Kidney capillary endothelial cell (primary cell): ENCODE results near the gene BAG2.

Source experiments
- DNase-seq: peaks from one replicate; pipeline ENCODE4 v3.0.0-alpha.2; 2018; ENCODE audit warnings: low spot score

Gene BAG2

DNA sequence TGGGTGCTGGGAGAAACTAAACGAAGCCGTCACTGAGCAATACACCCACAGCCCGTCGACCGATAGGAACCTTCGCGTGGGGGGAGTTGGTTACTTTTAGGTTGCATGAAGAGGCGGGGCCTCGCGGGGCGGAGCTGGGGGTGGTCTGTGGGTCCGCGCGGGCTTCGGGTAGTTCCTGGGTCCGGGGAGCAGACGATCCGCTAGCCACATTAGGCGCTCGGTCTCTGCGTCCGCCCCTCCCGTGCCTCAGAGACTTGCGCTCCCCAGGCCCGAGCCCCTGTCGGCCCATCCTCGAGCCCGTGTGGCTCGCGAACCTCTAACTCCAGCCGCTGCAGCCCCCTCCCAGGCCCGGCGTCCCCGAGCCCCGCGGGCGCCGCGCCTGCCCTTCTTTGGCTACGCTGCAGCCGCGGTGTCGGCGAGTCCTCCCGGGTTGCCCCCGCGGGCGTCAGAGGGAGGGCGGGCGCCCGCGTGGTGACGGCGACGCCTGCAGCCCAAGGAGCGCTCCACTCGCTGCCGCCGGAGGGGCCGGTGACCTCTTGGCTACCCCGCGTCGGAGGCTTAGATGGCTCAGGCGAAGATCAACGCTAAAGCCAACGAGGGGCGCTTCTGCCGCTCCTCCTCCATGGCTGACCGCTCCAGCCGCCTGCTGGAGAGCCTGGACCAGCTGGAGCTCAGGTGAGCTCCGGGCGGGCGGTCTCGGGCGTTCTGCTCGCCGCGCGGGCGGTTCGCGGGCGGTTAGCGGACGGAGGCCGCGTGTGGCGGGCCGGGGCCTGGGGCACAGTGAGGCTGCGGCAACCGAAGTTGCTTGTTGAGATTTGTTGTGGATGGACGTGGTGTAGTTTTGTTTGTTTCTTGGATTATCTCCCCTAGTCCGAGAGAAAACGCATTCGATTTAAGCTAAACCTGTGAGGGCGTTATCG lies at the start of gene BAG2:
TSS of gene BAG2 (plus strand) at position 191 of the 920 bp plus-strand sequence. CDS start at position 563, 372 bp downstream.
- peak; percentile 63 for DNase-seq

DNA sequence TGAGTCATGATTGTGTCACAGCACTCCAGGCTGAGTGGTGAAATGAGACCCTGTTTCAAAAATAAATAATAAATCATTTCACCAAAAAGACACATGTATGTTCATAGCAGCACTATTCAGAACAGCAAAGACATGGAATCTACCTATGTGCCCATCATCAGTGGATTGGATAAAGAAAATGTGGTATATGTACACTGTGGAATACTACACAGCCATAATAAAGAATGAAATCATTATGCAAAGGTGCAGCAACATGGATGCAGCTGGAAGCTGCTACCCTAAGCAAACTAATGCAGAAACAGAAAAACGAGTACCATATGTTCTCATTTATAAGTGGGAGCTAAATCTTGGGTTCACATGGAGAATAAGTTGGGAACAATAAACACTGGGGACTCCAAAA lies 49.0 kb upstream of the BAG2 start:
- DNase-seq, result no peak

DNA sequence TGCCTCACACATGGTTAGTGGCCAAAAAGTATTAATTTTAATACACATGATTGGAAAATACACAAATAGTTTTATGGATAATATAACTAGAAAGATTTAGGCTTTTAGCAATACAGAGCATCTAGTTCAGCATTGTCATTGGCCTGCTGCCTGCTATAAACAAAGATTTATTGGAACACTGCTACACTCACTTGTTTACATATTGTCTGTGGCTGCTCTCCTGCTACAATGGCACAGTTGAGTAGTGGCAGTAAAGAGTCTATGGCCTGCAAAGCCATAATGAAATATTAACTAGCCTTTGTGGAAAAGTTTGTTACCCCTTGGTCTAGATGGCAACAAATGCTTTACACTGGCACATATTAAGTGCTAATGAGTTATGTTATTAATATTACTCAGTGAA lies 44.4 kb upstream of the BAG2 start:
- no peak for DNase-seq

DNA sequence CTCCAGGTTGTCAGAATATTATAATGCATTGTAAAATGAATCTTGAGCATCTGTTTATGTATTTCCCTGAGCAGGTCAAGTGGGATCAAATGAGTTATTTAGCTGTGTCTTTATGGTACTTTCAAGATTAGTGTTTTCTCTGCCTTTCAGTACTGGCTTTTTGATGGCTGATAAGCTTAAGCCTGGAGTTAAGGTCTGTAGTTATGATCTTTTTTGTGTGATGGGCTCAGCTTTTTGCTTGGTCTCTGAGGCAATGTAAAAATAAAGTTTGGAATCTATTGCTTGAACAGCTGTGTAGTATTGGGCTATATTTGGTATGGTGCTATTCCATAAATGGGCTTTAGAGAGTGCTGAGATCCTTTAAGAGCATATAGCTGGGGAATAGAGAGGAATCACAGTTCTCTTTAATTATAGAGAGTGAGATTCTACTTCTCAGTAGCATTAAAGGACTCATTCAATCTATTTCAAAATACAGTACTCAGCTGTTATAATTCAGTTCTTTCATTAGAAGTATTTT lies 41.4 kb upstream of the BAG2 start:
- no peak for DNase-seq

DNA sequence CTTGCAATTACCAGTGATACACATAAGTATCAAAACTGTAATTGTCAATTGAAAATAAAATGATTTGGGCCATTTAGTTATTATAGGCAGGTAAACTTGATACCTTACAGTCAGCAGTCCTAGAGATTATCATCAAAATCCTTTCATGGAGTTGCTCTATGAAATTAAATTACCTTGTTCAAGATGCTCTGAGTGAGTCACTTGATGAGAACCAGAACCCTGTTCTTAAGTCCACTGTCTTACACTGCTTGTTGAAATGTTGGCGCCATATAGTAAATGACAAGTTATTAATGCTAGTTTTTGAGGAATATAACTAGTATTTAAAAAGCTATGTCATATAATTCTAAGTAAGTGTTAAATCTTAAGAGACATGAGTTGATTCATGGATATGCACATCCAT lies 37.2 kb upstream of the BAG2 start:
- DNase-seq, result no peak

DNA sequence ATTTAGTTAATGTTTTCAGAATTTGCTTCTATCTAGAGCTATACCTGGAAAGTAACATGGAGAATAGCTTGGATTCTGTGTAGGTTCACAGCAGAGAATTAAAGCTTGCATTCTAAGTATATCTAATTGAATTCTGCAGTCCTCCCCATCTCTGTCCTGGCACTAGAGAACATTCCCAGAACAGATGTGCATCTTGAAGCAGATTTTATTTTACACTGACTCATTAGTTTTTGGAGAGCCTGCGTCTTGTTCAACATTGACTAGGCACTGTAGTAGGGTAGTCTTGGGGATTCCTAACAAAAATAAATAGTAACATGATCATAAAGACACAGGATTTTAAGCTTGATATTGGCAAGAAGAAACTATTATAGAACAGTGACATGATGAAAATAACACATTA lies 36.2 kb upstream of the BAG2 start:
- no peak for DNase-seq

DNA sequence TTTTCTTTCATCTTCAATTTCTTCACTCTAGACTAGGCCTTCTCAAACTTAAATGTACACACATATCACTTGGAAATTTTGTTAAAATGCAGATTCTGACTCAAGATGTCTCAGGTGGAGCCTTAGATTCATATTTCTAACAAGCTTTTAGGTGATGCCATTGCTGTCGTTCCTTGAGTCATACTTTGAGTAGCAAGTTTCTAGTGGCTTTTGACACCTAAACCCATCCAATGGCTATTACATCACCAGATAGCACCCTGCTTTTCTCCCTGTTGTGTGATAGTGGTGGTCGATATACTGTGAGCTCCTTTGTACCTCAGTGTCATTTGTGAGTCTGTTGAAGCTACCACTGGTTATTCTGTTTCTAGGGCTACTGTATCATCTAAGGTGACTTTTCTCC lies 34.8 kb upstream of the BAG2 start:
- no peak for DNase-seq

DNA sequence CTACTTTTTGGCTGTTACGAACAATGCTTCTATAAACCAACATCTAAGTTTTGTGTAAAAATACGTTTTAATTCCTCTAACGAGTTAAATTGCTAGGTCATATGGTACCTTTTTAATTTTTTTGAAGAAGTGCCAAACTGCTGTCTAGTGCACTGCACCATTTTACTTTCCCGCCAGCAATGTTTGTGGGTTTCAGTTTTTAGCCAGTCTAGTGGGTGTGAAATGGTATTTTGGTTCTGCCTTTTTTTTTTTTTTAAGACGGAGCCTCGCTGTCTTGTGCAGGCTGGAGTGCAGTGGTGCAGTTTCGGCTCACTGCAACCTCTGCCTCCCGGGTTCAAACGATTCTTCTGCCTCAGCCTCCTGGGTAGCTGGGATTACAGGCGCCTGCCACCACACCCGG lies 34.1 kb upstream of the BAG2 start:
- no peak for DNase-seq

DNA sequence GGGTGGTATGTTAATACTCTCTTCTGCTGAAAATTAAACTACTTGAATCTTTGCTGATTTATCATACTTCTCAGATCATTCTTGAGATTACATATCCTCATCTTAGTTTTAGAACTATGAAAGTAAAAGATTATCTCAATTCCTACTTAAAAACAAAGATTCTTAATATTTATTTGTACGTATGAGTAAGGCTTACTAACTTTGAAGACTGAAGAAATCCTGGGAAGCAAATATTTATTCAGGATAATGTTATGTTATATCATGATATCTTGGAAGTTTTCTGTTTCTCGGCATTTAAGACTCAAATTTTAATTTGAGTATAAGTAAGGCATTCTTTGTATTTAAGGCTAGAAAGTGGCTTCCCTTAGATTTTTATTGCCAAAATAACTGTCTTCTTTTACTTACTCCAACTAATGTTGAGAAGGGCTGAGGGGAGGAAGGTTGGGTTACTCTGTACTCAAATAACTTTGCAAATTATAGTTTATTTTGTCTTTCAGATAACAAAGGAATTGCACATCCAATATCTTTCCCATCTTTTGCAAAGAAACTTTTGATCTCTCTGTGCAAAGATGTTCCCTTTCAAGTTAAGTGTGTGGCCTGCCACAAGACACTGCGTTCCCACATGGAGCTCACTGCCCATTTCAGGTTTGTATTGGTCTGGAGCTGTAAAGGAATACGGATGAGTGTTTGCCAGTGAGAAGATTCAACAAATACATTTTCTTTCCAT lies 30.5 kb upstream of the BAG2 start:
- DNase-seq, result no peak

DNA sequence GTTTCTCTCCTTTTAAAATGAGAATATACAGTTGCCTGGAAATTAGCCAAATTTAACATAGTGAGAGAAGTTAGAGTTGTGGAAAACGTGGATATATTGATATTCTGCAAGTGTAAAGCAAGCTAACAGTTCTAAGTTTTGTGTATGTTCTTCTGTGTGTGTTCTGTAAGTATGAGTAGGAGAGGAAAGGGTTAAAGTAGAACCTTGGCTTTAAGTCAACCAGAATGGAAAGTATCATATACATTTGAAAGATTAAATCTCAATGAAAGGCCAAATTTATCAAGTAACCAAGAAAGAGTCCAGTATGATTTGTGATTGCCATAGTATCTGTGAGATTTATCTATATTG lies 30.0 kb upstream of the BAG2 start:
- DNase-seq, result no peak

DNA sequence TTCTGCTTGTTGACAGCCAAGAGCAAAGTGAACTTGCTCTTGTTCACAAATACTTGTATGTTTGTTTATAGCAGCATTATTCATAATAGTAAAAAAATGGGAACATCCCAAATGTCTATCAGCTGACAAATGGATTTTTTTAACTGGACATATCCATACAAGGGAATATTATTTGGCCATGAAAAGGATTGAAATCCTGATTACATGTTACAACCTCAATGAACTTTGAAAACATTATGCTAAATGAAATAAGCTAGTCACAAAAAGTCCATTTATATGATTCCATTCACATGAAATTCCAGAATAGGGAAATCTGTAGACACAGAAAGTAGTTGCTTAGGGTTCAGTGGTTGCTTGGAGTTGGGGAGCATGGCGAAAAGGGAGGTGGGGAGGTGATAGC lies 28.4 kb upstream of the BAG2 start:
- no peak for DNase-seq

DNA sequence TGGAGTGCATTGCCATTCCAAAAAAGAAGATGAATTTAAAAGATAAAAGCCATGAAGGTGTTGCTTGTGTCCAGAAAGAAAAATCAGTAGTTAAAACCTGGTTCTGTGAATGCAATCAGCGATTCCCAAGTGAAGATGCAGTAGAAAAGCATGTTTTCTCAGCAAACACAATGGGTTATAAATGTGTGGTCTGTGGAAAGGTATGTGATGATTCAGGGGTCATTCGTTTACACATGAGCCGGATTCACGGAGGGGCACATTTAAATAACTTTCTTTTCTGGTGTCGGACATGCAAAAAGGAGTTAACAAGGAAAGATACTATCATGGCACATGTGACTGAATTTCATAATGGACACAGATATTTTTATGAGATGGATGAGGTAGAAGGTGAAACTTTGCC lies 24.7 kb upstream of the BAG2 start:
- no peak for DNase-seq

DNA sequence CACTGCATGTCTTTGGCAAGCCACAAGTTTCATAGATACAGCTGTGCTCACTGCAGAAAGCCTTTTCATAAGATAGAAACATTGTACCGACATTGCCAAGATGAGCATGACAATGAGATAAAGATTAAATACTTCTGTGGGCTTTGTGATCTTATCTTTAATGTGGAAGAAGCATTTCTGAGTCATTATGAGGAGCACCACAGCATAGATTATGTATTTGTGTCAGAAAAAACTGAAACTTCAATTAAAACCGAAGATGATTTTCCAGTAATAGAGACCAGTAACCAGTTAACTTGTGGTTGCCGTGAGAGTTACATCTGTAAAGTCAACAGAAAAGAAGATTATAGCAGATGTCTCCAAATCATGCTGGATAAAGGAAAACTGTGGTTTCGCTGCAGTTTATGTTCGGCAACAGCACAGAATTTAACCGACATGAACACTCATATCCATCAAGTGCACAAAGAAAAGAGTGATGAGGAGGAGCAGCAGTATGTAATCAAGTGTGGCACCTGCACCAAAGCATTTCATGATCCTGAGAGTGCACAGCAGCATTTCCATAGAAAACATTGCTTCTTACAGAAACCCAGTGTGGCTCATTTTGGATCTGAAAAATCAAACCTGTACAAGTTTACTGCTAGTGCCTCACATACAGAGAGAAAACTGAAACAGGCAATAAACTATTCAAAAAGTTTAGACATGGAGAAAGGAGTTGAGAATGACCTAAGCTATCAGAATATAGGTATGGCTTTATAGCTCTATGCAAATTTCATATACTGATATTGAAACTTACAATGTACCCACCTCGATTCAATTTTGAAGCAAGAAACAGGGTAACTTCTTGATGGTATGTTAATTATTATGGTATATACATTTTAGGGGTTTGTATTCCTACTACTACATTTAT lies 23.9 kb upstream of the BAG2 start:
- no peak for DNase-seq

DNA sequence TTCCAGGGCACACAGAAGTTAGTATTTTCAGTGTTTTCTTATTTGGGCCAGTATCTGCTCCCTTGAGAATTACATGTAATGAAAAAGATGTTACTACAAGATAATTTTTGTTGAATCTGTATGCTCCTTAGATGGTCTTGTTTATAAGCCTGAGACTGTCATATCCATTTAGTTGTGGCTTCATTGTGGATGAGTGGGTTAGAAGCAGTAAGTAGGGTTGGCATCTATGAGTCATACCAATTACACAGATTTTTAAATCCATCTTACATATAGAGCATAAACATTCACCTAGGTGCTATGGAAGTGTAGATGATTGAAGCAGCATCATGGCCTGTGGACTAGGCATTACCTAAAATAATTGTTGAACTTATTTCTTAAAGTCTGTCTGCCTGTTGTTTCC lies 13.5 kb upstream of the BAG2 start:
- no peak for DNase-seq

DNA sequence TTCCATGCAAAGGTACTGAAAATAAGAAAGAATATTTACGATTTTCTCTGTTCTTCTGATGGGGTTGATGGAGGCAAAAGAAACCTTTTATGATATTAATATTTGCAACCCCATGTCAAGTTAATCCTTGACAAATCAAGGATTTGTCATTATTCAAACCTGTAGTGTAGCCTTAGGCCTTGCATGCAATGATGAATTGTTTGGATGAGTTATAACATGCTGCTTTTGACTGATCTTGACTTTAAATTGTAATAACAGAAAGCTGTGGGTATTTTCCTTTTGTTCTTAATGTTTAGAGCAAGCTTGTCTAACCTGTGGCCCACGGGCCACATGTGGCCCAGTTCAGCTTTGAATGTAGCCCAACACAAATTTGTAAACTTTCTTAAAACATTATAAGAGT lies 13.0 kb upstream of the BAG2 start:
- DNase-seq, result no peak

DNA sequence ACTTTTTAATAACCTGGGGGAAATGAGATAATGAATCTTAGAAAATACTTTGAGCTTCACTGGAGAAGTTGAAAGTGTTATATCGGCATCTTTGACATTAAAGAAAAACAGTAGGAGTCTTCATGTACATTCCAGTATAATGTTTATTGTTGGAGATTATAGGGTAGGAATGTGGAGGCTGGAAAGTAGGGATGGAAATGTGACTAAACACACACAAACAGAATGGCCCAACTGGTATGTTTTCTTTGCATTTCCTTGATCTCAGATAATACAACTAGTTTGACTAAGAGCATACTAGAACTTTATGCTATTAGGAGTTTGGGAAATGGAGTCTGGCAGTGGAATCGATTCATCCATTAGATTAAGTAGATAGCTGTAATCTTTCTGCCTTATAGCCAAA lies 10.1 kb upstream of the BAG2 start:
- DNase-seq, result no peak

DNA sequence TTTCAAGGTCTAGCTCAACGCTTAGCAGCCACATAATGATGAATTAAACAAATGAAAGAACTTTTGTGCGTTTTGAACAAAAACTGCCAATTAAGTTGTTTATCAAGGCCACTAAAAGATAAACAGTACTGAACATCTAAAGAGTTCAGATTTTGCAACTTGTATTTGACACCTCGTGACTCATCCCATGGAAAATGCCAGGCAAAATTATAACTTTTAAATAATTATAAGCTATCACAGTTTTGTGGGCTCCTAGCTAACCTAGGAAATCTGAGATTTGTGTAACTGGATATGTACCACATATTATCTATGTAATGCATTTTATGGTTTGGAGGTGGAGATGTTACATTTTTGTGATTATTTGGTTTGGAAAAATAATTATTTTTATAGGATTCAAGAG lies 9.6 kb upstream of the BAG2 start:
- no peak for DNase-seq

DNA sequence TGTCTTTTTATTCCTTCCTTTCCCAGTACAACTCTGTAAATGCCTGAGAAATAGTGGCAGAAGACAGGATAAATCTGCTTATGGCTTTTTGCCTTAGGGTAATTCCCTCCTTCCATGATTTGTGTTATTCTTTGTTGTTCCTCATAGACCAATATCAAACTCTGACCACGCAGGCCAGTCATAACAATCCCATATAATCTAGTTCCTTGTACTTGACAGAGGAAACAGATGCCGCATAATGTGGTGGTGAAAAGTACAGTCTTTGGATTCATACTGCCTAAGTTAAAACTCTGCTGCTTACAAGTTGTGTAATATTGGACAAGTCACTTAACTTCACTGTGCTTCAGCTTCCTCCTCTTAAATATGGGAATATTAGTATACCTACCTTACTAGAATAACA lies 8.2 kb upstream of the BAG2 start:
- DNase-seq, result no peak

DNA sequence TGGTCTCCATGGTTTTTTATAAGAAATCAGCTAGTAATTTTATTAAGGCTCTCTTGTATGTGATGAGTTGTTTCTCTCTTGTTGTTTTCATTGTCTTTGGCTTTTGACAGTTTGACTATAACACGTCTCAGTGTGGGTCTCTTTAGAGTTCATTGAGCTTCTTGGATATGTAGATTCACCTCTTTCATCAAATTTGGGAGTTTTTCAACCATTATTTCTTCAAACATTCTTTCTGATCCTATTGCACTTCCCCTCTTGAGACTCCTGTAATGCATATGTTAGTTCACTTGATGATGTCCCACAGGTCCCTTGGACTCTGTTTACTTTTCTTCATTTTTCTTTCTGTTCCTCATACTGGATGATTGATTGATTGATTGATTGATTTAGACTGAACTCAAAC lies 7.0 kb upstream of the BAG2 start:
- DNase-seq, result no peak

DNA sequence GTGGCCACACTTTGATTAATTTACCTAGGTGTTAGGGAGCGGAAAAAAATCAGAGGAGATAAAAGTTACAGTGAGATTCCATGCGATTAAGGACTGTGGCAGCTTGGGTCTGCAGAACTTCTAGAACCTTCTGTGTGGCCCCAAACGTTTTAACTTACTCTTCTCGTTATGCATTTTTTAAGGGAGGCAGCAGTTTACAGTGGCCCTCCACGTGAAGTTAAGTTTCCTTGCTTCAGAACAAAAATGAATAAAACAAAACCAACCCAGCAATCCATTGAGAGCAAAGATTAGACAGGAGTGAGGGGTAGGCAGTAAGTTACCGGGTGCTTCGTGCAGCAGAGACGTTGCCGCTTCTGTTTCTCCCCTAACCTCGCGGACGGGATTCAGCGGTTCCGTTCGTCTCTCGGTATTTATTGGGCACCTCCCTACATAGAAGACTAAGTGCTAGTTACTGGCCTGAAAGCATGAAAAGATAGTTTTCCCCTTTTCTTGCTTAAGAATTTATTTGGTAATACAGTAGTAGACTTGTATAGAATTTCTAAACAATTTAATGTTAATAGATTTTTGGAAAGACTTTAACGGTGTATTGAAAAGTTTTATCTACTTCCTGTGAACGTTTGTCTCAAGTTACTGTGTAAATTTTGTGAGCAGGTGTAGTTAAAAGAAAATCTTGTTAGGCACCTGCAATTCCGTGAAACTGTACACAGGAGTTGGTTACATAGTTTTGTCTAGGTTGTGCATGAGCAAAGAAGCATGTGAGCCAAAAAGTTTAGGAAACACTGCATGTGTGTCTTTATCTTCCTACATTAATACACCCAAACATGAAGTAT lies 1.1 kb downstream of the BAG2 start:
- peak; percentile 1 for DNase-seq

DNA sequence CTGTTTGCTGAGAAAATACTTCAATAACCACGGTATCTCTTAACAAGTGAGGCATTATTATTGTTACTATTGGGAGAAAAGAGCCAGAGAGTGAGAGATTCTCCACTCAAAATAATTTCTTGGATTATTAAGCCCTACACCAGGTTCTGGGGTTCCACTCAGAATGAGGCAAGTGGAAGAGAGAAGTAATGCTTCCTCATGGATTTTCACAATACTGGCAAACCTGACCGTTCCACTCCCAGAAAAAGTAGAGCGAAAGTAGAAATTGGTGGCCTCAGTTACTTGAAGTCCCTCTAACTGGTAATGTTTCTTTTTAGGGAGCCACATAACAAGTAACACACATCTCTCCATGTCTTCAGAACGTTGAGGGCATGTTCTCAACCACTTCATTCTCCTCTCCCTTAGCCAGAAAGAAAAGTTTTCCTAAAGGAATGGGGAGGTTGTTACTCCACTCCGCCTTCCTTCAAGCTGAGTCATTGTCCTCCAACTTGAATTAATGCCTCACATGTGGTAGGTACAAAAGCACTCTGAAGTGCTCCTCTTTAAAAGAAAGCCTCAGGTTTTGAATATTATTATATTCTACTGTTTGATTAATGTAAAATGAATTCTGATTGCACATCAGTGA lies 1.9 kb downstream of the BAG2 start:
- no peak for DNase-seq
